DND-41 (cell line): ENCODE data around the gene MC5R.

Source experiments
- EZH2 ChIP-seq: IDR thresholded peaks from 3 replicates; pipeline ENCODE4 v1.6.1; 2012; ENCODE audit warnings: borderline replicate concordance, low read depth, mild to moderate bottlenecking, moderate library complexity, low read length, inconsistent platforms; ENCODE audit not compliant: severe bottlenecking
- TF ChIP-seq, protein P1 (sequence below): IDR thresholded peaks from 2 replicates; pipeline ENCODE4 v1.5.1; 2012; ENCODE audit warnings: borderline replicate concordance, low read length, moderate library complexity, mild to moderate bottlenecking; ENCODE audit not compliant: poor library complexity, severe bottlenecking; ENCODE audit errors: extremely low read depth

DNA sequence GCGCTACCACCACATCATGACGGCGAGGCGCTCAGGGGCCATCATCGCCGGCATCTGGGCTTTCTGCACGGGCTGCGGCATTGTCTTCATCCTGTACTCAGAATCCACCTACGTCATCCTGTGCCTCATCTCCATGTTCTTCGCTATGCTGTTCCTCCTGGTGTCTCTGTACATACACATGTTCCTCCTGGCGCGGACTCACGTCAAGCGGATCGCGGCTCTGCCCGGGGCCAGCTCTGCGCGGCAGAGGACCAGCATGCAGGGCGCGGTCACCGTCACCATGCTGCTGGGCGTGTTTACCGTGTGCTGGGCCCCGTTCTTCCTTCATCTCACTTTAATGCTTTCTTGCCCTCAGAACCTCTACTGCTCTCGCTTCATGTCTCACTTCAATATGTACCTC lies 2.3 kb downstream of the MC5R start:
- TF ChIP-seq, protein P1, sequence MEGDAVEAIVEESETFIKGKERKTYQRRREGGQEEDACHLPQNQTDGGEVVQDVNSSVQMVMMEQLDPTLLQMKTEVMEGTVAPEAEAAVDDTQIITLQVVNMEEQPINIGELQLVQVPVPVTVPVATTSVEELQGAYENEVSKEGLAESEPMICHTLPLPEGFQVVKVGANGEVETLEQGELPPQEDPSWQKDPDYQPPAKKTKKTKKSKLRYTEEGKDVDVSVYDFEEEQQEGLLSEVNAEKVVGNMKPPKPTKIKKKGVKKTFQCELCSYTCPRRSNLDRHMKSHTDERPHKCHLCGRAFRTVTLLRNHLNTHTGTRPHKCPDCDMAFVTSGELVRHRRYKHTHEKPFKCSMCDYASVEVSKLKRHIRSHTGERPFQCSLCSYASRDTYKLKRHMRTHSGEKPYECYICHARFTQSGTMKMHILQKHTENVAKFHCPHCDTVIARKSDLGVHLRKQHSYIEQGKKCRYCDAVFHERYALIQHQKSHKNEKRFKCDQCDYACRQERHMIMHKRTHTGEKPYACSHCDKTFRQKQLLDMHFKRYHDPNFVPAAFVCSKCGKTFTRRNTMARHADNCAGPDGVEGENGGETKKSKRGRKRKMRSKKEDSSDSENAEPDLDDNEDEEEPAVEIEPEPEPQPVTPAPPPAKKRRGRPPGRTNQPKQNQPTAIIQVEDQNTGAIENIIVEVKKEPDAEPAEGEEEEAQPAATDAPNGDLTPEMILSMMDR, result no peak
- TF ChIP-seq EZH2, result no peak
